Stimulated activated memory B cell treated with anti-CD40 and anti-IgM and Interleukin-4, amounts not matched to agents 10 μg/mL and 1 μg/mL and 100 μg/mL, for 72 hours (primary cell): Measurements from ENCODE around the gene PTDSS2.

Source experiments
- ATAC-seq: fragments of 150-1000 bp; cut with Tn5 transposase; 2 replicates; pipeline ENCODE4 v1.10.0; 2021
- H3K27ac Mint-ChIP-seq: one replicate; pipeline ENCODE4 v1.8.0; 2022; ENCODE audit warnings: mild to moderate bottlenecking, mixed read lengths
- H3K27me3 Mint-ChIP-seq: one replicate; pipeline ENCODE4 v1.8.0; 2022; ENCODE audit warnings: mixed read lengths
- H3K36me3 Mint-ChIP-seq: one replicate; pipeline ENCODE4 v1.8.0; 2022; ENCODE audit warnings: mixed read lengths
- H3K4me1 Mint-ChIP-seq: one replicate; pipeline ENCODE4 v1.8.0; 2022; ENCODE audit warnings: mixed read lengths
- H3K4me3 Mint-ChIP-seq: one replicate; pipeline ENCODE4 v1.8.0; 2022; ENCODE audit warnings: mild to moderate bottlenecking, moderate library complexity, mixed read lengths
- H3K9me3 Mint-ChIP-seq: one replicate; pipeline ENCODE4 v1.8.0; 2022; ENCODE audit warnings: mixed read lengths

The PTDSS2 gene

DNA sequence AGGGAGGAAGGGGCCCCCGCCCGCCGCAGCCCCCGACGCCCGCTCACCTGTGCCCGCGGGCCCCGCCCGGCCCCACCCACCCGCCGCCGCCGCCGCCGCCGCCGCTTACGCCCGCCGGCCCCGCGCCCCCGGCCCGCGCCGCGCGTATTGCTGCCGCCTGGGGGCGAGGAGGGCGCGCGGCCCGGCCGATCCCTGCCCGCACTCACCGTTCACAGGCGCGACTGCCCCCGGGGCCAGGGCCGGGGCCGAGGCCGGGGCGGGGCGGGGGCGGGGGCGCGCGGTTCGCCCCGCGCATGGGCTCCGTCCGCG, 85.1 kb downstream of the PTDSS2 start:
- Mint-ChIP-seq H3K9me3 (no peaks in the 10 kb centered on the region), H3K4me1 (peaks cover 43% of the 10 kb centered on the region), H3K27ac (no peak overlapping the region), H3K4me3 (no peak overlapping the region), H3K27me3 (no peaks in the 10 kb centered on the region), H3K36me3 (peaks cover 11% of the 10 kb centered on the region)
- ATAC-seq = no peak

DNA sequence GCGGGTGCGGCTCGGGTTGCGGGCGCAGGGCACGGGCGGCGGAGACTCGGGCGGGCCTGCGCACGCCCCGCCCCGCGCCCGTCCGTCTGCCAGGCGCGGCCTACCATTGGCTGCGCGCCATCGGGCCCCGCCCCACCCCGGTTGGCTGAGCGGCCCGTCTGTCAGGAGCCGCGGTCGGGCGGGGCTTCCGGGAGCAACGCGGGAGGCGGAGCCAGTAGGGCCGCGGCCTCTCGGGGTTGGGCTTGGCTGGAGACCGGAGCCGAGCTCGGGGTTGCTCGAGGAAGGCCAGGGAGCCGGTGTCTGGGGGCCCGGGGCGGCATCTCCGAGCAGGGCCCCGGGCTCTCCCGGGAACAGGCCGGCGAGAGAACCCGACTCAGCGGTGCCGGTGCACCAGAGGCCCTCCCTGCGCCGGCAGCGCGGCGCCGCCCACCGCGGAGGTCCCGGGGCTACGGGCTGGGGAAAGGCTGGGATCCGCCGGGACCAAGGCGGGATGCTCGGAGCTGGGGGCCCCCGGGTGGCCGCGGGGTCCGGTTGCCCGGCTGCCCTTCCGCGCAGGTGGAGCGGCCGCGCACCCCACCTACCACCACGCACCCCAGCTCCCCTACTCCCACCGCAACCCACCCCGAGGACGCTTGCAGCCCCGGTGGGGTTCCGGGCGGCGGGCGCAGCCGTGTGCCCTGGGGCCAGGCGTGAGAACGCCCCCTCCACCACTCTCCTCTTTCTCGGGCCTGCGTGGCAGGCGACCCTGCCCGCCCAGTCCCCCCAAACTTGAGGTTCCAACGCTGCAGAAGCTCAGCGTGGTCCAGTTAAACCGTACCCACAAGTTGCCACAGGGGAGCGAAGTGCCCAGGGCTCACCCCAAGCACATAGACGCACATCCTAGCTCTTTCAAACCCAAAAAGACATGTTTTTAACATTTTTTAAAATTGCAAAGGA, 85.7 kb downstream of the PTDSS2 start, which contains the start of gene HRAS:
TSS of gene HRAS (minus strand) at position 58 of the 936 bp plus-strand sequence.
- Mint-ChIP-seq H3K27me3 (no peaks in the 10 kb centered on the region), H3K27ac (peak within 1 kb of the TSS; percentile 97), H3K4me3 (peak within 1 kb of the TSS; percentile 97), H3K9me3 (no peaks in the 10 kb centered on the region), H3K36me3 (peaks cover 9% of the 10 kb centered on the region), H3K4me1 (peaks cover 43% of the 10 kb centered on the region)
- ATAC-seq = peak; percentile 89

DNA sequence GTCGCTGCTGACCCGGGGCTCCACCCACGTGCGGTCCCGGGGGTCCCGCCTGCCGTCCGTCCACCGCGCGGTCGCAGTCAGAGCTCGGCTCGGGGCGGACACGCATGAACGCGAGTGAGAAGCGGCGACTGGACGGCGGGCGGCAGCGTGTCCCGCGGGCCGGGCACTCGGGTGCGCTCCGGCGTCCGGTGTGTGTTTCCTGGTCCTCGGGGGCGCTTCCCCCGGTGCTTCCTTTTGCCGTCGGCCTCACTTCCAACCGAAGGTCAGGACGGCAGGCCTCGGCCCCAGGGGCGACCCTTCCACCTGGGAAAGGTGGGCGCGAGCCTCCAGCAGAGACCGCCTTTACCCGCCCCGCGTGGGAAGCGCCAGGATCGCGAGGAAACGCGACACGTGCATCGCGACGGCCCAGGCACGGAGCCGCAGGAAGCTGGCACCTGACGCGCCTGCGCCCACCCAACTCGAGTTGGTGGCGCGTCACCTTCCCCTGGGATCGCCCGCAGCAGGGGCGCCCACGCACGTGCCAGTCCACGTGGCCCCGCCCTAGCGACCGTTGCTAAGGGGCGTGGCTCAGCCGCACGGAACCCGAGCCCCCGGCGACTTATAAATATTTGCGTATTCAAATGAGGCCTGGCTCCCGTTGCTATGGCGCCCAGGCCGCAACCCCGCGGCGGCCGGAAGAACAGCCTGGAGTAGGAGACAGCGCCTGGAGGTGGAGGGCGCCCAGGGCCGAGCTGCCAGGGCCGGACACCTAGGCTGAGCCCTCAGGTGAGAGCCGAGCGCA, 87.0 kb downstream of the PTDSS2 start, which contains the start of gene LRRC56:
TSS of gene LRRC56 (plus strand) at position 687 of the 781 bp plus-strand sequence. CDS start 3,158 bp downstream, outside the sequence.
- Mint-ChIP-seq H3K9me3 (no peaks in the 10 kb centered on the region), H3K4me1 (peaks cover 41% of the 10 kb centered on the region), H3K36me3 (peaks cover 6% of the 10 kb centered on the region), H3K27ac (peak within 1 kb of the TSS; percentile 97), H3K4me3 (peak within 1 kb of the TSS; percentile 97), H3K27me3 (no peaks in the 10 kb centered on the region)
- peak; percentile 67 for ATAC-seq

DNA sequence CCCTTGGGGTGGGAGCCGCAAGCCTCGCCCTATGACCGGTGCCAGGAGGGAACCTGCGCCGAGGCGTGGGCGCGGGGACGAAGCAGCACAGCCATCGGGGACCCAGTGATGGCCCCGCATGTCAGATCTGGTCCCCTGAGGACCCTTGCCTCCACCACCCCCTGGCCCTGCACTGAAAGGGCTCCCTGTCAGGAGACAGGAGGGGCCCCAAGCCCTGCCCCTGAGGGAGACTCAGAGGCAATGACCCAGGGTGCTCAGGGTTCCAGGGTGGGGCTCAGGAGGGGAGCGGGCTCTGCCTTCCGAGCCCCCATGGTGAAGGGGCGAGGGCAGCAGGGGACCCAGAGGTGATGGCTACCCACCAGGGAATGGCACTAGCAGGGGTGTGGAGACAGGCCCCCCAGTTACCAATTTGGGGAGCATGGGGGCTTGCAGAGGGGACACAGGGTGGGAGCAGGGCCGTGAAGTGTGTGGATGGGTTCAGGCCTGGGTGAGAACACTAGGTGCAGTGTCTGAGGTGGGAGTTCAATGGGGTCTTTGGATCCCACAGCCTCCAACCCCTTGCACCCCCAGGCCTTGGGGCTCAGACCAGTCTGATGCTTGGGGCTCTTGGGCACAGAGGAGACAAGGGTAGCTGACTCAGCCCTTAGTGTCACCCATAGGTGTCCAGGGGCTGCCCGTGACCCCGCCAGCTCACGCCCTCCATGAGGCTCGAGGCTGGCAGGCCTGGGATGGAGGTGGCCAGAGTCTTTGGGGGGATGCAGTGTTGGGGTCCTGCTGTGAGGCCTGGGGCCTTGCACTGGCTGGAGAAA, 87.7 kb downstream of the PTDSS2 start:
- H3K4me1 Mint-ChIP-seq = peaks cover 36% of the 10 kb centered on the region
- H3K36me3 Mint-ChIP-seq = no peaks in the 10 kb centered on the region
- peak overlapping the region; percentile 97 for H3K4me3 Mint-ChIP-seq
- no peaks in the 10 kb centered on the region for H3K27me3 Mint-ChIP-seq
- no peak for ATAC-seq
- peak overlapping the region; percentile 97 for H3K27ac Mint-ChIP-seq
- no peaks in the 10 kb centered on the region for H3K9me3 Mint-ChIP-seq

DNA sequence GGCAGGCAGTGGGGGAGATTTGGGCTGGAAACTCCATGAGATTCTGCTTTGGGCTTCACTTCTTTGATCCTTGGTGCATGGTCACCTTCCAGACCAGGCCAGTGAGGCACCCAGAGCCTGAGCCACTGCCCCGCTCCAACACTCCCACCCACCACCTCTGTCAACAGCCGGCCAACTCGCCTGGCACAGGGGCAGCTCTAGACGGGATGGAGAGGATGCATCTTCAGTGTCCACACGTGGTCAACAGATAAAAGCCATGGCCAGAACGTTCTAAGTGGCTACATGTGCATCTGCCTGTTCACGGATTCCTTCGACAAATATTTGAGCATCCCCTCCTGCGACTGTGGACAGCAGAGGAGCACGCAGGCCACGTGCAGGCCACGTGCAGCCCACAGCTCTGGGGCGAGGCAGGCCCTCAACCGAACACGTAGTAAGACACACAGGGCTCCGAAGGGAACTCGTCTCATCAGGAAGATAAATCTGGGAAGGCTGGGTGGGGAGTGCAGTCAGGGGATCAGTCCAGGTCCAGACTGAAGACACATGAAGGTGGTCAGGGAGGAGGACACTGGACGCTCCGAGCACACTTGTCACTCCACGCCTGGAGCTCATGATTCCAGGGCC, 88.5 kb downstream of the PTDSS2 start:
- Mint-ChIP-seq H3K36me3 (no peaks in the 10 kb centered on the region), H3K27ac (no peak overlapping the region), H3K4me1 (peaks cover 36% of the 10 kb centered on the region), H3K27me3 (no peaks in the 10 kb centered on the region), H3K4me3 (no peak overlapping the region), H3K9me3 (no peaks in the 10 kb centered on the region)
- ATAC-seq = no peak

DNA sequence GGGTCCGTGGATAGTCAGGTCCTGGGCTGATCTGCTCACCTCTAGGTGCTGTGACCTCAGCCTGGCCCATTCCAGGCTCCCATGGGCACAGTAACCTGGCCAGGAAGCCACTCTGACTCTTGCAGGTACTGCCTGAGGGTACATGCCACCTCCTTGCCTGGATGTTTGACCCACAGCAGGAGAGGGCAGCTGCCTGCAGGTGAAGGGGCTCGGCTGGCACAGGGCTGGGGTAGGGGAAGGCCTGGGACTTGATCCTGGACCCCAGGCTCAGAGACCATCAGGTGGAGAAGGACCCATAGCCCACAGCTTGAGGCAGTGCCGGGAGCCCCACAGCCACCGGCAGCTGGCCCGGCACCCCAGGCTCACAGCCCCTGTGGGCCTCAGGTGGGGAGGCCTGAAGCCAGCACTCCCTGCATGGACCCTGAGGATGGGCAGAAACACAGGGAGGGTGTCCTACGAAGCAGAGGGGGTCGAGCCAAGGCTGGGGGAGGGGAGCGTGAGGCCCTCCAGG, 89.9 kb downstream of the PTDSS2 start:
- no peak overlapping the region for H3K27ac Mint-ChIP-seq
- no peak for ATAC-seq
- H3K36me3 Mint-ChIP-seq = no peaks in the 10 kb centered on the region
- H3K27me3 Mint-ChIP-seq = no peaks in the 10 kb centered on the region
- H3K4me3 Mint-ChIP-seq = no peak overlapping the region
- H3K4me1 Mint-ChIP-seq = peaks cover 26% of the 10 kb centered on the region
- H3K9me3 Mint-ChIP-seq = no peaks in the 10 kb centered on the region
